OCI-LY7 (cell line): ENCODE results near the gene GALM.

Source experiments
- EZH2phosphoT487 ChIP-seq: fragments of 200-600 bp; sonication (generic); IDR thresholded peaks from 2 replicates; pipeline ENCODE4 v1.6.1; 2018; ENCODE audit warnings: low read depth, borderline replicate concordance, mild to moderate bottlenecking, mixed run types, antibody characterized with exemption, low read length, moderate library complexity, mixed read lengths
- TF ChIP-seq, protein P1 (sequence below): fragments of 200-600 bp; sonication (generic); conservative IDR thresholded peaks from 2 replicates; pipeline ENCODE4 v1.5.1; 2014; ENCODE audit warnings: mild to moderate bottlenecking, antibody characterized with exemption, low read length, moderate library complexity, mixed read lengths

DNA sequence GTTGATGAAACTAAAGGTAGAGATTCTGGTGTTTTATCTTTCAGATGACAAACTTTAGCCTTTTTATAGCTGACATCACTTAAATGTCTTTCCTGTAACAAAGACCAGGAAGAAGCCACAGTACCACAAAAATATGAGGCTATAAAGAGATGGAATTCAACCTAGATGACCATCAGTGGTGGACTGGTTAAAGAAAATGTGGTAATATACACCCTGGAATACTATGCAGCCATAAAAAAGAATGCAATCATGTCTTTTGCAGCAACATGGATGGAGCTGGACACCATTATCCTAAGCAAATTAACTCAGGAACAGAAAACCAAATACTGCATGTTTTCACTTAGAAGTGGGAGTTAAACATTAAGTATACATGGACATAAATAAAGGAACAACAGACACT is 44.9 kb upstream of the GALM start:
- TF ChIP-seq, protein P1, sequence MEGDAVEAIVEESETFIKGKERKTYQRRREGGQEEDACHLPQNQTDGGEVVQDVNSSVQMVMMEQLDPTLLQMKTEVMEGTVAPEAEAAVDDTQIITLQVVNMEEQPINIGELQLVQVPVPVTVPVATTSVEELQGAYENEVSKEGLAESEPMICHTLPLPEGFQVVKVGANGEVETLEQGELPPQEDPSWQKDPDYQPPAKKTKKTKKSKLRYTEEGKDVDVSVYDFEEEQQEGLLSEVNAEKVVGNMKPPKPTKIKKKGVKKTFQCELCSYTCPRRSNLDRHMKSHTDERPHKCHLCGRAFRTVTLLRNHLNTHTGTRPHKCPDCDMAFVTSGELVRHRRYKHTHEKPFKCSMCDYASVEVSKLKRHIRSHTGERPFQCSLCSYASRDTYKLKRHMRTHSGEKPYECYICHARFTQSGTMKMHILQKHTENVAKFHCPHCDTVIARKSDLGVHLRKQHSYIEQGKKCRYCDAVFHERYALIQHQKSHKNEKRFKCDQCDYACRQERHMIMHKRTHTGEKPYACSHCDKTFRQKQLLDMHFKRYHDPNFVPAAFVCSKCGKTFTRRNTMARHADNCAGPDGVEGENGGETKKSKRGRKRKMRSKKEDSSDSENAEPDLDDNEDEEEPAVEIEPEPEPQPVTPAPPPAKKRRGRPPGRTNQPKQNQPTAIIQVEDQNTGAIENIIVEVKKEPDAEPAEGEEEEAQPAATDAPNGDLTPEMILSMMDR, result no peak
- no peak for TF ChIP-seq EZH2phosphoT487
